GM12878 (cell line): ENCODE results near the gene WNK2. TPM values are rescaled to one million over a fixed set of nuclear protein-coding genes. Genes with fewer than 3 reads are reported as not detected.

Experiments used
- ATAC-seq: fragments of 200-7000 bp; cut with Tn5 transposase; 3 replicates; pipeline ENCODE4 v1.9.1; 2020; ENCODE audit warnings: mild to moderate bottlenecking, moderate library complexity
- BruUV-seq: library from RNA; stranded (reverse); fragments of 400-500 nt; replicated peaks from 2 replicates; lab custom pipeline; 2021; lab: Mats Ljungman, UMichigan
- CTCF ChIA-PET: fragments of 300-600 bp; sonication (Branson Sonifier 250); formaldehyde crosslinking; extraction: SDS; loops from one replicate; lab custom pipeline; 2021; ENCODE audit warnings: inconsistent platforms; lab: Yijun Ruan, JAX
- POLR2A ChIA-PET: fragments of 350-600 bp; formaldehyde crosslinking; extraction: SDS; loops from one replicate; lab custom pipeline; 2021; ENCODE audit warnings: inconsistent platforms; lab: Charles Lee
- RAD21 ChIA-PET: fragments of 300-600 bp; sonication (Branson Sonifier 250); formaldehyde crosslinking; loops from one replicate; lab custom pipeline; 2023; ENCODE audit warnings: antibody characterized with exemption; ENCODE audit not compliant: unreplicated experiment; lab: Charles Lee
- SMC1A ChIA-PET: fragments of 300-600 bp; sonication (Branson Sonifier 250); formaldehyde crosslinking; loops from one replicate; lab custom pipeline; 2023; ENCODE audit not compliant: unreplicated experiment, uncharacterized antibody; lab: Charles Lee
- DNase-seq: peaks from one replicate; pipeline ENCODE4 v3.0.0-alpha.2; 2011; ENCODE audit warnings: low read depth, low spot score
- FAIRE-seq: peaks from 3 replicates; lab custom pipeline; 2011; peaks lifted over from hg19 to GRCh38; lab: Jason Lieb, UNC
- H2AFZ ChIP-seq: 2 replicates; pipeline ENCODE4 v1.6.0; 2011; ENCODE audit warnings: low read depth, low read length, control low read depth; ENCODE audit not compliant: control insufficient read depth
- H3K27ac ChIP-seq: 2 replicates; pipeline ENCODE4 v1.5.1; 2011; ENCODE audit warnings: control low read depth; ENCODE audit not compliant: control insufficient read depth, insufficient read depth
- H3K27me3 ChIP-seq, 2 experiments: replicated peaks in 1 of 2; 2 replicates each; pipeline versions ENCODE4 v1.6.0 to v1.6.1; 2011; ENCODE audit warnings: low read length in 1 of 2; ENCODE audit not compliant: control insufficient read depth in 2 of 2, insufficient read depth in 2 of 2
- H3K36me3 ChIP-seq, 2 experiments: 2 replicates each; pipeline ENCODE4 v1.5.1; 2011; ENCODE audit warnings: low read length in 1 of 2; ENCODE audit not compliant: control insufficient read depth in 2 of 2, insufficient read depth in 2 of 2
- H3K4me1 ChIP-seq: 2 replicates; pipeline ENCODE4 v1.6.1; 2011; ENCODE audit warnings: mild to moderate bottlenecking, low read length, moderate library complexity, mixed read lengths; ENCODE audit not compliant: control insufficient read depth, insufficient read depth
- H3K4me2 ChIP-seq: 2 replicates; pipeline ENCODE4 v1.6.0; 2011; ENCODE audit warnings: control low read depth; ENCODE audit not compliant: control insufficient read depth, insufficient read depth
- H3K4me3 ChIP-seq: fragments of 200-600 bp; sonication (generic); 2 replicates; pipeline ENCODE4 v1.5.1; 2016
- H3K79me2 ChIP-seq: 2 replicates; pipeline ENCODE4 v1.6.0; 2011; ENCODE audit warnings: low read length; ENCODE audit not compliant: control insufficient read depth, insufficient read depth
- H3K9ac ChIP-seq: 2 replicates; pipeline ENCODE4 v1.8.0; 2011; ENCODE audit warnings: low read length, control low read depth, mixed read lengths; ENCODE audit not compliant: control insufficient read depth, insufficient read depth
- H3K9me3 ChIP-seq: replicated peaks from 3 replicates; pipeline ENCODE4 v1.5.1; 2011; ENCODE audit warnings: mild to moderate bottlenecking, low read length; ENCODE audit not compliant: control insufficient read depth, insufficient read depth
- H4K20me1 ChIP-seq: 2 replicates; pipeline ENCODE4 v1.6.0; 2011; ENCODE audit not compliant: control insufficient read depth, insufficient read depth
- HDAC2 ChIP-seq: fragments of 200-600 bp; sonication (generic); IDR thresholded peaks from 2 replicates; pipeline ENCODE4 v1.6.1; 2017
- NBN ChIP-seq: fragments of 450-650 bp; IDR thresholded peaks from 2 replicates; pipeline ENCODE4 v1.6.1; 2016
- NFXL1 ChIP-seq: fragments of 450-650 bp; IDR thresholded peaks from 2 replicates; pipeline ENCODE4 v1.6.1; 2017; ENCODE audit warnings: antibody characterized with exemption, mild to moderate bottlenecking, borderline replicate concordance
- NFYA ChIP-seq: IDR thresholded peaks from 2 replicates; pipeline ENCODE4 v1.6.1; 2011; ENCODE audit warnings: low read depth, mild to moderate bottlenecking, low read length, improper control_type of control experiment, borderline replicate concordance
- NR2C1 ChIP-seq: fragments of 450-650 bp; IDR thresholded peaks from 2 replicates; pipeline ENCODE4 v1.6.1; 2017; ENCODE audit warnings: antibody characterized with exemption, mild to moderate bottlenecking, moderate library complexity
- SKIL ChIP-seq: fragments of 450-650 bp; IDR thresholded peaks from 2 replicates; pipeline ENCODE4 v1.6.1; 2017; ENCODE audit warnings: mild to moderate bottlenecking, low read depth, inconsistent platforms; ENCODE audit not compliant: poor library complexity, severe bottlenecking
- SREBF2 ChIP-seq: IDR thresholded peaks from 2 replicates; pipeline ENCODE4 v1.6.1; 2012; ENCODE audit warnings: mild to moderate bottlenecking, low read length
- SUZ12 ChIP-seq: fragments of 200-600 bp; sonication (generic); IDR thresholded peaks from one replicate; pipeline ENCODE4 v1.6.1; 2018; ENCODE audit warnings: antibody characterized with exemption, mild to moderate bottlenecking; ENCODE audit not compliant: unreplicated experiment
- TARDBP ChIP-seq: IDR thresholded peaks from 2 replicates; pipeline ENCODE4 v1.6.1; 2016; ENCODE audit warnings: borderline replicate concordance
- TCF7 ChIP-seq: IDR thresholded peaks from 2 replicates; pipeline ENCODE4 v1.6.1; 2014; ENCODE audit warnings: antibody characterized with exemption, borderline replicate concordance
- ZNF207 ChIP-seq: fragments of 450-650 bp; IDR thresholded peaks from 2 replicates; pipeline ENCODE4 v1.6.1; 2014; ENCODE audit warnings: antibody characterized with exemption, mild to moderate bottlenecking, borderline replicate concordance
- ZNF687 ChIP-seq: fragments of 450-650 bp; IDR thresholded peaks from 2 replicates; pipeline ENCODE4 v1.6.1; 2017; ENCODE audit warnings: mild to moderate bottlenecking, moderate library complexity
- ZSCAN29 ChIP-seq: fragments of 450-650 bp; IDR thresholded peaks from 2 replicates; pipeline ENCODE4 v1.6.1; 2017; ENCODE audit warnings: mild to moderate bottlenecking, moderate library complexity
- WGBS: methylation state at CpG from one replicate; pipeline ENCODE4 v1.1.6; 2016; ENCODE audit warnings: low lambda C conversion rate; ENCODE audit not compliant: insufficient replicate concordance, insufficient coverage; ENCODE audit errors: missing lambda C conversion rate; 5-methylcytosine and 5-hydroxymethylcytosine counted together
- in situ Hi-C: fragments of 300-500 bp; cut with MboI; formaldehyde crosslinking; loops from 9 replicates; pipeline ENCODE4 v1.14.3; 2018; ENCODE audit warnings: mixed read lengths
- intact Hi-C: fragments of 100-400 bp; cut with micrococcal nuclease; formaldehyde crosslinking; loops from one replicate; pipeline ENCODE4 v1.14.2; 2022; ENCODE audit not compliant: unreplicated experiment
- polyA plus RNA-seq, 11 experiments: library from polyadenylated mRNA; depleted of rRNA in 4 of 11; unstranded in 6 of 11; stranded (reverse) in 5 of 11; fragments of >200 nt; fragmentation: Nextera tagmentation in 4 of 11; fragmentation: Illumina TruSeq in 1 of 11; extraction: Ambion mirVana in 4 of 11; extraction: Trizol in 1 of 11; gene quantifications; 1 replicate in 1 of 11; 2 replicates in 10 of 11; pipeline versions ENCODE4 v1.2.1 to v1.2.3, GENCODE V29; 2011 to 2016; ENCODE audit warnings: inconsistent platforms in 2 of 11, missing spikeins in 2 of 11, low read depth in 1 of 11
- total RNA-seq, 4 experiments: library from RNA; depleted of rRNA in 3 of 4; stranded (reverse); fragments of >200 nt in 3 of 4; fragmentation: Illumina TruSeq in 1 of 4; extraction: Trizol in 1 of 4; gene quantifications; 2 replicates each; pipeline versions ENCODE4 v1.2.1 to v1.2.3, GENCODE V29; 2013 to 2021
- TF ChIP-seq, protein P1 (sequence below): fragments of 450-650 bp; formaldehyde crosslinking; IDR thresholded peaks from 2 replicates; pipeline ENCODE4 v1.4.0; 2022; ENCODE audit warnings: mild to moderate bottlenecking, moderate library complexity

WNK2 gene
- total and polyA plus RNA-seq, 10 of the 15 experiments (the other 5 are each of a cell fraction or from before 2014, with no cell fraction given) = 0.15 TPM; not detected in 9

GRCh38 chr9:93294011-93294410, 110.1 kb downstream of the WNK2 start (continued):
- TF ChIP-seq, protein P1, sequence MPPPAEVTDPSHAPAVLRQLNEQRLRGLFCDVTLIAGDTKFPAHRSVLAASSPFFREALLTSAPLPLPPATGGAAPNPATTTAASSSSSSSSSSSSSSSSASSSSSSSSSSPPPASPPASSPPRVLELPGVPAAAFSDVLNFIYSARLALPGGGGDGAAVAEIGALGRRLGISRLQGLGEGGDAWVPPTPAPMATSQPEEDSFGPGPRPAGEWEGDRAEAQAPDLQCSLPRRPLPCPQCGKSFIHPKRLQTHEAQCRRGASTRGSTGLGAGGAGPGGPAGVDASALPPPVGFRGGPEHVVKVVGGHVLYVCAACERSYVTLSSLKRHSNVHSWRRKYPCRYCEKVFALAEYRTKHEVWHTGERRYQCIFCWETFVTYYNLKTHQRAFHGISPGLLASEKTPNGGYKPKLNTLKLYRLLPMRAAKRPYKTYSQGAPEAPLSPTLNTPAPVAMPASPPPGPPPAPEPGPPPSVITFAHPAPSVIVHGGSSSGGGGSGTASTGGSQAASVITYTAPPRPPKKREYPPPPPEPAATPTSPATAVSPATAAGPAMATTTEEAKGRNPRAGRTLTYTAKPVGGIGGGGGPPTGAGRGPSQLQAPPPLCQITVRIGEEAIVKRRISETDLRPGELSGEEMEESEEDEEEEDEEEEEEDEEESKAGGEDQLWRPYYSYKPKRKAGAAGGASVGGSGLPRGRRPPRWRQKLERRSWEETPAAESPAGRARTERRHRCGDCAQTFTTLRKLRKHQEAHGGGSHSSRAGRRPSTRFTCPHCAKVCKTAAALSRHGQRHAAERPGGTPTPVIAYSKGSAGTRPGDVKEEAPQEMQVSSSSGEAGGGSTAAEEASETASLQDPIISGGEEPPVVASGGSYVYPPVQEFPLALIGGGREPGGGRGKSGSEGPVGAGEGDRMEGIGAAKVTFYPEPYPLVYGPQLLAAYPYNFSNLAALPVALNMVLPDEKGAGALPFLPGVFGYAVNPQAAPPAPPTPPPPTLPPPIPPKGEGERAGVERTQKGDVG = no peak
- no peak for TF ChIP-seq HDAC2
- no peak for TF ChIP-seq NFXL1
- no peak for TF ChIP-seq ZNF207
- TF ChIP-seq NR2C1 = no peak
- TF ChIP-seq, all 136 proteins: peak for 0

- no peaks in the 10 kb centered on the region; a peak in 2 of 4 replicates for H3K27me3 ChIP-seq
- RAD21 ChIA-PET = no interaction called here
- DNase-seq (no peak), FAIRE-seq (no peak), ATAC-seq (peak; percentile 34; the same call in 2 of the 3 replicates)
- in situ Hi-C loops (no loop called here), intact Hi-C loops (no loop called here)
- no peaks in the 10 kb centered on the region for H3K36me3 ChIP-seq
- no peak overlapping the region for H3K4me3 ChIP-seq
- POLR2A ChIA-PET = no interaction called here
- BruUV-seq = no TSS peak
- H3K79me2 ChIP-seq = no peaks in the 10 kb centered on the region
- no peak overlapping the region for H3K9ac ChIP-seq
- no peaks in the 10 kb centered on the region for H3K4me1 ChIP-seq
- WGBS = 43% methylated on average over 12 of the region's 12 CpGs
- H3K27ac ChIP-seq = no peak overlapping the region
- no peaks in the 10 kb centered on the region for H4K20me1 ChIP-seq
- no peak overlapping the region for H3K4me2 ChIP-seq
- SMC1A ChIA-PET = no interaction called here
- no peak overlapping the region for H2AFZ ChIP-seq
- CTCF ChIA-PET = interaction anchor here (1.0 kb wide), 1 partner anchor 8 kb away, joined by 3 read pairs; no protein-coding TSS in a partner anchor
- H3K9me3 ChIP-seq = no peaks in the 10 kb centered on the region
- TF ChIP-seq NFYA (no peak), SKIL (no peak), TARDBP (no peak), SREBF2 (no peak), NBN (no peak), SUZ12 (no peak), TCF7 (no peak), ZNF687 (no peak), ZSCAN29 (no peak)
These were observed 111.1 kb downstream of the WNK2 start for GRCh38 chr9:93295031-93295430.
